WTC11 (cell line): ENCODE data around the gene CHPF. TPM values are rescaled to one million over a fixed set of nuclear protein-coding genes. Genes with fewer than 3 reads are reported as not detected.

Source experiments
- ATAC-seq: fragments of 200-7000 bp; cut with Tn5 transposase; 2 replicates; pipeline ENCODE4 v1.10.0; 2021; ENCODE audit warnings: mild to moderate bottlenecking, moderate library complexity
- CTCF ChIA-PET: fragments of 300-600 bp; sonication (Branson Sonifier 250); formaldehyde crosslinking; loops from one replicate; lab custom pipeline; 2021; ENCODE audit warnings: antibody characterized with exemption; lab: Charles Lee
- POLR2A ChIA-PET: fragments of 350-600 bp; sonication (Branson Sonifier 250); formaldehyde crosslinking; loops from one replicate; lab custom pipeline; 2021; ENCODE audit warnings: antibody characterized with exemption; lab: Charles Lee
- DNase-seq: peaks from one replicate; pipeline ENCODE4 v3.0.0; 2021; ENCODE audit warnings: low spot score
- H3K27ac Mint-ChIP-seq: 2 replicates; pipeline ENCODE4 v1.8.0; 2021; ENCODE audit warnings: mixed read lengths
- H3K27me3 Mint-ChIP-seq: 2 replicates; pipeline ENCODE4 v1.8.0; 2021; ENCODE audit warnings: low read depth, mild to moderate bottlenecking, moderate library complexity, mixed read lengths
- H3K36me3 Mint-ChIP-seq: 2 replicates; pipeline ENCODE4 v1.8.0; 2021; ENCODE audit warnings: mixed read lengths
- H3K4me1 Mint-ChIP-seq: 2 replicates; pipeline ENCODE4 v1.8.0; 2022; ENCODE audit warnings: mixed read lengths
- H3K4me3 Mint-ChIP-seq: 2 replicates; pipeline ENCODE4 v1.8.0; 2021; ENCODE audit warnings: mild to moderate bottlenecking, moderate library complexity, mixed read lengths
- H3K9me3 Mint-ChIP-seq: 2 replicates; pipeline ENCODE4 v1.8.0; 2021; ENCODE audit warnings: mixed read lengths
- CREB1 ChIP-seq: sonication (generic); formaldehyde crosslinking; IDR thresholded peaks from 2 replicates; pipeline ENCODE4 v1.8.0; 2023; ENCODE audit warnings: mild to moderate bottlenecking, missing genetic modification reagents
- ESRRA ChIP-seq: sonication (generic); formaldehyde crosslinking; IDR thresholded peaks from 2 replicates; pipeline ENCODE4 v1.8.1; 2022; ENCODE audit warnings: mild to moderate bottlenecking, missing genetic modification reagents, borderline replicate concordance
- FOXJ3 ChIP-seq: sonication (generic); formaldehyde crosslinking; IDR thresholded peaks from 2 replicates; pipeline ENCODE4 v1.9.0; 2021; ENCODE audit warnings: missing genetic modification reagents, mild to moderate bottlenecking, borderline replicate concordance
- FOXK1 ChIP-seq: sonication (generic); formaldehyde crosslinking; IDR thresholded peaks from 2 replicates; pipeline ENCODE4 v1.8.0; 2022; ENCODE audit warnings: mild to moderate bottlenecking, moderate library complexity, missing genetic modification reagents
- GABPB1 ChIP-seq: sonication (generic); formaldehyde crosslinking; IDR thresholded peaks from 2 replicates; pipeline ENCODE4 v1.8.1; 2023; ENCODE audit warnings: mild to moderate bottlenecking, missing genetic modification reagents
- MAX ChIP-seq: sonication (generic); formaldehyde crosslinking; IDR thresholded peaks from 2 replicates; pipeline ENCODE4 v1.8.0; 2022; ENCODE audit warnings: mild to moderate bottlenecking, missing genetic modification reagents
- NR3C1 ChIP-seq: sonication (generic); formaldehyde crosslinking; conservative IDR thresholded peaks from 2 replicates; pipeline ENCODE4 v1.8.1; 2023; ENCODE audit warnings: low read depth, mild to moderate bottlenecking, missing genetic modification reagents
- SMAD4 ChIP-seq: sonication (generic); formaldehyde crosslinking; IDR thresholded peaks from 2 replicates; pipeline ENCODE4 v1.8.0; 2022; ENCODE audit warnings: mild to moderate bottlenecking, missing genetic modification reagents
- ZBTB21 ChIP-seq: sonication (generic); formaldehyde crosslinking; IDR thresholded peaks from 2 replicates; pipeline ENCODE4 v1.8.1; 2023; ENCODE audit warnings: mild to moderate bottlenecking, missing genetic modification reagents, borderline replicate concordance
- ZNF138 ChIP-seq: sonication (generic); formaldehyde crosslinking; conservative IDR thresholded peaks from 2 replicates; pipeline ENCODE4 v1.8.1; 2022; ENCODE audit warnings: mild to moderate bottlenecking, moderate library complexity, missing genetic modification reagents
- ZNF396 ChIP-seq: fragments of 250-450 bp; sonication (Bioruptor Pico); IDR thresholded peaks from 2 replicates; pipeline ENCODE4 v1.8.0; 2021; ENCODE audit warnings: mild to moderate bottlenecking, moderate library complexity, borderline replicate concordance
- total RNA-seq: library from RNA; stranded (reverse); gene quantifications from 3 replicates; pipeline ENCODE4 v1.2.3, GENCODE V29; 2021
- TF ChIP-seq, protein P1 (sequence below): sonication (generic); formaldehyde crosslinking; IDR thresholded peaks from 2 replicates; pipeline ENCODE4 v1.8.1; 2023; ENCODE audit warnings: mild to moderate bottlenecking, missing genetic modification reagents
- TF ChIP-seq, protein P2 (sequence below): fragments of 250-450 bp; sonication (Bioruptor Pico); IDR thresholded peaks from 2 replicates; pipeline ENCODE4 v1.9.0; 2021; ENCODE audit warnings: mild to moderate bottlenecking
- TF ChIP-seq, protein P3 (sequence below): sonication (generic); formaldehyde crosslinking; IDR thresholded peaks from 2 replicates; pipeline ENCODE4 v1.8.1; 2023; ENCODE audit warnings: mild to moderate bottlenecking, moderate library complexity, missing genetic modification reagents
- TF ChIP-seq, protein P4 (sequence below): sonication (generic); formaldehyde crosslinking; IDR thresholded peaks from 2 replicates; pipeline ENCODE4 v1.8.0; 2022; ENCODE audit warnings: mild to moderate bottlenecking, missing genetic modification reagents
- TF ChIP-seq, protein P5 (sequence below): sonication (generic); formaldehyde crosslinking; IDR thresholded peaks from 2 replicates; pipeline ENCODE4 v1.8.1; 2023; ENCODE audit warnings: mild to moderate bottlenecking, missing genetic modification reagents, moderate library complexity
- TF ChIP-seq, protein P6 (sequence below): fragments of 200-600 bp; IDR thresholded peaks from 2 replicates; pipeline ENCODE4 v1.8.0; 2022; ENCODE audit warnings: antibody characterized with exemption

The CHPF gene
- total RNA-seq, 1 experiment from 2014 or later: 97.0 TPM

DNA sequence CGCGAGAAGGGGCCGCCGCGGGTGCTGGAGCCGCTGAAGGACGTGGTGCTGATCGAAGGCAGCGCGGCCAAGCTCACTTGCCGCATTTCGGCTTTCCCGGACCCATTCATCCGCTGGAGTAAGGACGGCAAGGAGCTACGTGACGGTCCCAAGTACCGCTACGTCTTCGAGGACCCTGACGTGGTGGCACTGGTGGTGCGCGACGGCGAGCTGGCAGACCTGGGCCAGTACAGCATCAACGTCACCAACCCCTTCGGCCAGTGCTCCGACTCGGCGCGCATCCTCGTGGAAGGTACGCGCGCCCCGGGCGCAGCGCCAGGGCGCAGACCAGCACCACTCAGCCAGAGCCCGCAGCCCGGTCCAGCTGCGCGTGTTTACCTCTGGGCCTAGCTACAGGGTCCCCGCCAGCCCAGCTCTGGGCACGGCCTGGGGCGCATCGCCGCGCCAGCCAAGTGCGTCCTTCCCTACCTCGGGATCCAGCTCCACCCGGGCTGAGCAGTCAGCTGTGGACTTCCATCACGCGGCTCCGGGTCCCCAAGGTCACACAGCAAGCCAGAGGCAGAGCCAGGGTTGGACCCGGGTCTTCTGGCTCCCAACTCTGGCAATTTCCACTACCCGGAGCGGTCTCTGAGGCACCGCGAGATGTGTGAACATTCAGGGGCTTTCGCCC is 46.6 kb downstream of the CHPF start (continued):
- TF ChIP-seq, protein P1, sequence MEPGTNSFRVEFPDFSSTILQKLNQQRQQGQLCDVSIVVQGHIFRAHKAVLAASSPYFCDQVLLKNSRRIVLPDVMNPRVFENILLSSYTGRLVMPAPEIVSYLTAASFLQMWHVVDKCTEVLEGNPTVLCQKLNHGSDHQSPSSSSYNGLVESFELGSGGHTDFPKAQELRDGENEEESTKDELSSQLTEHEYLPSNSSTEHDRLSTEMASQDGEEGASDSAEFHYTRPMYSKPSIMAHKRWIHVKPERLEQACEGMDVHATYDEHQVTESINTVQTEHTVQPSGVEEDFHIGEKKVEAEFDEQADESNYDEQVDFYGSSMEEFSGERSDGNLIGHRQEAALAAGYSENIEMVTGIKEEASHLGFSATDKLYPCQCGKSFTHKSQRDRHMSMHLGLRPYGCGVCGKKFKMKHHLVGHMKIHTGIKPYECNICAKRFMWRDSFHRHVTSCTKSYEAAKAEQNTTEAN (CRISPR knock-in tag): no peak
- TF ChIP-seq SMAD4 (CRISPR knock-in tag) (no peak), FOXK1 (CRISPR knock-in tag) (0 out of 2 replicates have a peak, but pooled peaks have one; percentile 13), ESRRA (CRISPR knock-in tag) (no peak), CREB1 (CRISPR knock-in tag) (no peak), NR3C1 (no peak), ZNF138 (0 out of 2 replicates have a peak, but pooled peaks have one; percentile 19), FOXJ3 (CRISPR knock-in tag) (no peak)
- TF ChIP-seq, protein P2, sequence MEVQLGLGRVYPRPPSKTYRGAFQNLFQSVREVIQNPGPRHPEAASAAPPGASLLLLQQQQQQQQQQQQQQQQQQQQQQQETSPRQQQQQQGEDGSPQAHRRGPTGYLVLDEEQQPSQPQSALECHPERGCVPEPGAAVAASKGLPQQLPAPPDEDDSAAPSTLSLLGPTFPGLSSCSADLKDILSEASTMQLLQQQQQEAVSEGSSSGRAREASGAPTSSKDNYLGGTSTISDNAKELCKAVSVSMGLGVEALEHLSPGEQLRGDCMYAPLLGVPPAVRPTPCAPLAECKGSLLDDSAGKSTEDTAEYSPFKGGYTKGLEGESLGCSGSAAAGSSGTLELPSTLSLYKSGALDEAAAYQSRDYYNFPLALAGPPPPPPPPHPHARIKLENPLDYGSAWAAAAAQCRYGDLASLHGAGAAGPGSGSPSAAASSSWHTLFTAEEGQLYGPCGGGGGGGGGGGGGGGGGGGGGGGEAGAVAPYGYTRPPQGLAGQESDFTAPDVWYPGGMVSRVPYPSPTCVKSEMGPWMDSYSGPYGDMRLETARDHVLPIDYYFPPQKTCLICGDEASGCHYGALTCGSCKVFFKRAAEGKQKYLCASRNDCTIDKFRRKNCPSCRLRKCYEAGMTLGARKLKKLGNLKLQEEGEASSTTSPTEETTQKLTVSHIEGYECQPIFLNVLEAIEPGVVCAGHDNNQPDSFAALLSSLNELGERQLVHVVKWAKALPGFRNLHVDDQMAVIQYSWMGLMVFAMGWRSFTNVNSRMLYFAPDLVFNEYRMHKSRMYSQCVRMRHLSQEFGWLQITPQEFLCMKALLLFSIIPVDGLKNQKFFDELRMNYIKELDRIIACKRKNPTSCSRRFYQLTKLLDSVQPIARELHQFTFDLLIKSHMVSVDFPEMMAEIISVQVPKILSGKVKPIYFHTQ (CRISPR knock-in tag): no peak
- TF ChIP-seq, protein P3, sequence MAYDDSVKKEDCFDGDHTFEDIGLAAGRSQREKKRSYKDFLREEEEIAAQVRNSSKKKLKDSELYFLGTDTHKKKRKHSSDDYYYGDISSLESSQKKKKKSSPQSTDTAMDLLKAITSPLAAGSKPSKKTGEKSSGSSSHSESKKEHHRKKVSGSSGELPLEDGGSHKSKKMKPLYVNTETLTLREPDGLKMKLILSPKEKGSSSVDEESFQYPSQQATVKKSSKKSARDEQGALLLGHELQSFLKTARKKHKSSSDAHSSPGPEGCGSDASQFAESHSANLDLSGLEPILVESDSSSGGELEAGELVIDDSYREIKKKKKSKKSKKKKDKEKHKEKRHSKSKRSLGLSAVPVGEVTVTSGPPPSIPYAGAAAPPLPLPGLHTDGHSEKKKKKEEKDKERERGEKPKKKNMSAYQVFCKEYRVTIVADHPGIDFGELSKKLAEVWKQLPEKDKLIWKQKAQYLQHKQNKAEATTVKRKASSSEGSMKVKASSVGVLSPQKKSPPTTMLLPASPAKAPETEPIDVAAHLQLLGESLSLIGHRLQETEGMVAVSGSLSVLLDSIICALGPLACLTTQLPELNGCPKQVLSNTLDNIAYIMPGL (CRISPR knock-in tag): no peak

- peak overlapping the region; percentile 98 for H3K4me3 Mint-ChIP-seq
- CTCF ChIA-PET: interaction anchor here (0.6 to 35.9 kb wide), 22 partner anchors 12 to 425 kb away, joined by 3 to 2316 read pairs (median 8); partner anchors contain the start of genes ASIC4, CHPF, DNPEP and INHA
- no peak for DNase-seq
- ATAC-seq: no peak
- no peaks in the 10 kb centered on the region for H3K9me3 Mint-ChIP-seq
- no peak overlapping the region for H3K27ac Mint-ChIP-seq
- peaks cover 55% of the 10 kb centered on the region for H3K27me3 Mint-ChIP-seq
- TF ChIP-seq, protein P4, sequence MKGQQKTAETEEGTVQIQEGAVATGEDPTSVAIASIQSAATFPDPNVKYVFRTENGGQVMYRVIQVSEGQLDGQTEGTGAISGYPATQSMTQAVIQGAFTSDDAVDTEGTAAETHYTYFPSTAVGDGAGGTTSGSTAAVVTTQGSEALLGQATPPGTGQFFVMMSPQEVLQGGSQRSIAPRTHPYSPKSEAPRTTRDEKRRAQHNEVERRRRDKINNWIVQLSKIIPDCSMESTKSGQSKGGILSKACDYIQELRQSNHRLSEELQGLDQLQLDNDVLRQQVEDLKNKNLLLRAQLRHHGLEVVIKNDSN: 0 out of 2 replicates have a peak, but pooled peaks have one; percentile 15
- no peak for TF ChIP-seq ZBTB21 (CRISPR knock-in tag)
- H3K36me3 Mint-ChIP-seq: no peaks in the 10 kb centered on the region
- POLR2A ChIA-PET: interaction anchor here (0.6 to 2.9 kb wide), 7 partner anchors 11 to 109 kb away, joined by 3 to 19 read pairs (median 4); partner anchors contain the start of genes ASIC4, DNPEP and STK11IP
- peaks cover 47% of the 10 kb centered on the region for H3K4me1 Mint-ChIP-seq
Observed at GRCh38 chr2:219496247-219496824, 47.3 kb downstream of the CHPF start.

GRCh38 chr2:219495531-219496122 is 48.0 kb downstream of the CHPF start:
- Mint-ChIP-seq H3K4me3 (no peak overlapping the region), H3K36me3 (no peaks in the 10 kb centered on the region), H3K27ac (no peak overlapping the region), H3K9me3 (no peaks in the 10 kb centered on the region), H3K27me3 (peaks cover 55% of the 10 kb centered on the region), H3K4me1 (peaks cover 43% of the 10 kb centered on the region)
- ATAC-seq (peak; percentile 9), DNase-seq (peak; percentile 87)
- POLR2A ChIA-PET: interaction anchor here (0.9 to 1.3 kb wide), 7 partner anchors 11 to 108 kb away, joined by 3 to 5 read pairs (median 3); partner anchors contain the start of genes ASIC4 and DNPEP
- CTCF ChIA-PET: interaction anchor here (0.6 to 35.9 kb wide), 39 partner anchors 11 to 440 kb away, joined by 3 to 2316 read pairs (median 6); partner anchors contain the start of genes ASIC4, CHPF, DES and DNPEP
- 0 out of 2 replicates have a peak, but pooled peaks have one; percentile 35 for TF ChIP-seq GABPB1 (CRISPR knock-in tag)
- TF ChIP-seq, protein P5, sequence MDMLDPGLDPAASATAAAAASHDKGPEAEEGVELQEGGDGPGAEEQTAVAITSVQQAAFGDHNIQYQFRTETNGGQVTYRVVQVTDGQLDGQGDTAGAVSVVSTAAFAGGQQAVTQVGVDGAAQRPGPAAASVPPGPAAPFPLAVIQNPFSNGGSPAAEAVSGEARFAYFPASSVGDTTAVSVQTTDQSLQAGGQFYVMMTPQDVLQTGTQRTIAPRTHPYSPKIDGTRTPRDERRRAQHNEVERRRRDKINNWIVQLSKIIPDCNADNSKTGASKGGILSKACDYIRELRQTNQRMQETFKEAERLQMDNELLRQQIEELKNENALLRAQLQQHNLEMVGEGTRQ (CRISPR knock-in tag): peak; percentile 89
- TF ChIP-seq ESRRA (CRISPR knock-in tag): no peak
- peak; percentile 72; the same call in 1 of the 2 replicates for TF ChIP-seq FOXK1 (CRISPR knock-in tag)
- TF ChIP-seq, protein P4: peak; percentile 91
- TF ChIP-seq, protein P6, sequence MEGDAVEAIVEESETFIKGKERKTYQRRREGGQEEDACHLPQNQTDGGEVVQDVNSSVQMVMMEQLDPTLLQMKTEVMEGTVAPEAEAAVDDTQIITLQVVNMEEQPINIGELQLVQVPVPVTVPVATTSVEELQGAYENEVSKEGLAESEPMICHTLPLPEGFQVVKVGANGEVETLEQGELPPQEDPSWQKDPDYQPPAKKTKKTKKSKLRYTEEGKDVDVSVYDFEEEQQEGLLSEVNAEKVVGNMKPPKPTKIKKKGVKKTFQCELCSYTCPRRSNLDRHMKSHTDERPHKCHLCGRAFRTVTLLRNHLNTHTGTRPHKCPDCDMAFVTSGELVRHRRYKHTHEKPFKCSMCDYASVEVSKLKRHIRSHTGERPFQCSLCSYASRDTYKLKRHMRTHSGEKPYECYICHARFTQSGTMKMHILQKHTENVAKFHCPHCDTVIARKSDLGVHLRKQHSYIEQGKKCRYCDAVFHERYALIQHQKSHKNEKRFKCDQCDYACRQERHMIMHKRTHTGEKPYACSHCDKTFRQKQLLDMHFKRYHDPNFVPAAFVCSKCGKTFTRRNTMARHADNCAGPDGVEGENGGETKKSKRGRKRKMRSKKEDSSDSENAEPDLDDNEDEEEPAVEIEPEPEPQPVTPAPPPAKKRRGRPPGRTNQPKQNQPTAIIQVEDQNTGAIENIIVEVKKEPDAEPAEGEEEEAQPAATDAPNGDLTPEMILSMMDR: peak; percentile 47; the same call in 1 of the 2 replicates
- no peak for TF ChIP-seq ZNF396 (CRISPR knock-in tag)
- peak; percentile 58; the same call in 1 of the 2 replicates for TF ChIP-seq MAX (CRISPR knock-in tag)
